ENCODE data around the gene PLSCR5.

The PLSCR5 gene

DNA sequence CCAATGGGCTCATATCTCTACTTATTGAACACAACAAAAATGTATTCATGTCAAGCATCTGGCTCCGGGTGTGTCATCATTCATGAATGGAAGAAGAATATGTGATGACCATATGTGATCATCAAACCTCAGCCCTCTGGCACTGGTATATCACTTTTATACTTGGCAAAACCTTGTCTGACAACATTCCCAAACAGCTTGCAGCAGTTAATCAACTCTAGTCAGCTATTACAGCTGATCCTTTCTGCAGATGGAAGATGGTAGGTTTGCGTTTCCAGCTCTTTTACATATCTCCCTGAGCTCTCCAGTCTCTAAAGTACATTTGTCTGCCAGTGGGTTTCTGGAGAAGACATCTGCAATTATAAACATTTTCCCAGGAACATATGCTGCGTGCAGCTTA, 6.6 kb downstream of the PLSCR5 start:
- no peak overlapping the region for H3K4me3 ChIP-seq (ENCODE audit: low read depth in 1 of 2, low read length in 1 of 2)
- no peaks in the 10 kb centered on the region for H3K36me3 ChIP-seq
- peaks cover 8% of the 10 kb centered on the region for H3K27me3 ChIP-seq
- TF ChIP-seq, protein P1, sequence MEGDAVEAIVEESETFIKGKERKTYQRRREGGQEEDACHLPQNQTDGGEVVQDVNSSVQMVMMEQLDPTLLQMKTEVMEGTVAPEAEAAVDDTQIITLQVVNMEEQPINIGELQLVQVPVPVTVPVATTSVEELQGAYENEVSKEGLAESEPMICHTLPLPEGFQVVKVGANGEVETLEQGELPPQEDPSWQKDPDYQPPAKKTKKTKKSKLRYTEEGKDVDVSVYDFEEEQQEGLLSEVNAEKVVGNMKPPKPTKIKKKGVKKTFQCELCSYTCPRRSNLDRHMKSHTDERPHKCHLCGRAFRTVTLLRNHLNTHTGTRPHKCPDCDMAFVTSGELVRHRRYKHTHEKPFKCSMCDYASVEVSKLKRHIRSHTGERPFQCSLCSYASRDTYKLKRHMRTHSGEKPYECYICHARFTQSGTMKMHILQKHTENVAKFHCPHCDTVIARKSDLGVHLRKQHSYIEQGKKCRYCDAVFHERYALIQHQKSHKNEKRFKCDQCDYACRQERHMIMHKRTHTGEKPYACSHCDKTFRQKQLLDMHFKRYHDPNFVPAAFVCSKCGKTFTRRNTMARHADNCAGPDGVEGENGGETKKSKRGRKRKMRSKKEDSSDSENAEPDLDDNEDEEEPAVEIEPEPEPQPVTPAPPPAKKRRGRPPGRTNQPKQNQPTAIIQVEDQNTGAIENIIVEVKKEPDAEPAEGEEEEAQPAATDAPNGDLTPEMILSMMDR (IDR thresholded peaks at IDR 0.05) = no peak
- no peaks in the 10 kb centered on the region for H3K9me3 ChIP-seq
- no peak overlapping the region for H3K27ac ChIP-seq
- no peaks in the 10 kb centered on the region for H3K4me1 ChIP-seq (ENCODE audit: control insufficient read depth in 1 of 2, insufficient read depth in 1 of 2, low read depth in 1 of 2, low read length in 1 of 2)

DNA sequence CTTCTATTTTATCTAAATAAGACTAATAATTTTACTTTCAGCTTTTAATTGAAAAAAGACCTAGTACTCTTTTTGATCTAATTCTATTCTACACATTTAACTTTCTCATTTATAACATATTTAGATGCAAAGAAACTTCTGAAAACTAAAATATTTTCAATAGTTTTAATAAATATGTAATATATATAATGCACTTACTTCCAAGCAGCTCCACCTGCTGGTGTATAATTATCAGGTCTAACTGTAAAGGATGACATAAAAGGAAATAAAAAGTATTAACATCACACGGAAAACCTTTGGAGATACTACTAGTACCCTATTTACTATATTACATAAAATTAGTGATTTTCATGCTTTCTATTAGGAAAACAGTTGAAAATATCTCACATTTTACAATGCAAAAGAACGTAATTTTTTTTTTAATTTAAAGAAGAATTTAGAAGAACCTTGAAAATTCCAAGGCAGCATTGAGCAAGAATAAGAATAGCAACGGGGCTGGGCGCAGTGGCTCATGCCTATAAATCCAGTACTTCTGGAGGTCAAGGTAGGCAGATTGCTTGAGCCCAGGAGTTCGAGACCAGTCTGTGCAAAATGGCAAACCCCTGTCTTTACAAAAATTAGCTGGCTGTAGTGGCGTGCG, 10.2 kb downstream of the PLSCR5 start:
- H3K4me1 ChIP-seq (ENCODE audit: control insufficient read depth in 1 of 2, insufficient read depth in 1 of 2, low read depth in 1 of 2, low read length in 1 of 2) = no peaks in the 10 kb centered on the region
- TF ChIP-seq, protein P1 (IDR thresholded peaks at IDR 0.05) = no peak
- no peak overlapping the region for H3K4me3 ChIP-seq (ENCODE audit: low read depth in 1 of 2, low read length in 1 of 2)
- H3K9me3 ChIP-seq = no peaks in the 10 kb centered on the region
- H3K36me3 ChIP-seq = no peaks in the 10 kb centered on the region
- H3K27me3 ChIP-seq = peaks cover 8% of the 10 kb centered on the region
- H3K27ac ChIP-seq = no peak overlapping the region

DNA sequence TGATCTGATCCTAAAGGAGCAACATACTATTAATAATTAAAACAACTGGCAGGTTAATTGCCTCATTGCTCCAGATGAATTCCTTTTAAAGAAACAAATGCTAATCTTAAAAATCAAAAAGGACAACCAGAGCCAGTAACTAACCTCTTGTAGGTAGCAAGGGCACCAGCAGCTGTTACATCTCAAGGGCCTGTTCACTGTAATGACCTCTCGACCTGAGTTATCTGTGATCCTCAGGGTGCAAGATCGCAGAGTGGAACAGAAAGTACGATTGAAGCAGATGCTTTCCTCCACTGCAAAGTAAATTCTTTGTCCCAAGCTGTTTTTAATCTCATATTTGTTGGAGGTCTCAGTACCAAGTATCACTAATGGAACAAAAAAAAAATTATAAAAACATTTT, 11.4 kb downstream of the PLSCR5 start:
- H3K27ac ChIP-seq = no peak overlapping the region
- H3K27me3 ChIP-seq = peaks cover 4% of the 10 kb centered on the region
- no peak overlapping the region for H3K4me3 ChIP-seq (ENCODE audit: low read depth in 1 of 2, low read length in 1 of 2)
- peaks cover 0 to 4% of the 10 kb centered on the region in 2 experiments for H3K4me1 ChIP-seq (ENCODE audit: control insufficient read depth in 1 of 2, insufficient read depth in 1 of 2, low read depth in 1 of 2, low read length in 1 of 2)
- H3K36me3 ChIP-seq = no peaks in the 10 kb centered on the region
- no peaks in the 10 kb centered on the region for H3K9me3 ChIP-seq
- TF ChIP-seq, protein P1 (IDR thresholded peaks at IDR 0.05) = no peak

DNA sequence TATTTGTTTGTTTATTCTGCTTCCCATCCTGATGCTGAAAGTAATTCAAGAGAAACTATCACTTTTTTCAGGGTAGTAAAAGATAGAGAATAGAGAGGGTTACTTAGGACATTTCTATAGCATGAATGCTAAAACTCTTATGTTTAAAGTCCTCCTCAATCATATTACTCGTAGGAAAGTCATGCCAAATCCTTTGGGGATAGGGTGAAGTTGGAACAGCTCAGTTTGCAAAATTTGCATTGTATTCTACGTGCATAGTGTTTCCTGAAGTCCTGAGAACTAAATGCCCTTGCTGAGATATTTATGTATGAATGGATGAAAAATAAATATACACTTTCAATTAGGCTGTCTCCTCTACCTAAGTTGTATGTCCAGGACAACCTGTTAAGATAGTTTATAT, 14.6 kb downstream of the PLSCR5 start:
- Histone ChIP-seq H3K27me3 (no peaks in the 10 kb centered on the region), H3K27ac (no peak overlapping the region), H3K9me3 (no peaks in the 10 kb centered on the region)

DNA sequence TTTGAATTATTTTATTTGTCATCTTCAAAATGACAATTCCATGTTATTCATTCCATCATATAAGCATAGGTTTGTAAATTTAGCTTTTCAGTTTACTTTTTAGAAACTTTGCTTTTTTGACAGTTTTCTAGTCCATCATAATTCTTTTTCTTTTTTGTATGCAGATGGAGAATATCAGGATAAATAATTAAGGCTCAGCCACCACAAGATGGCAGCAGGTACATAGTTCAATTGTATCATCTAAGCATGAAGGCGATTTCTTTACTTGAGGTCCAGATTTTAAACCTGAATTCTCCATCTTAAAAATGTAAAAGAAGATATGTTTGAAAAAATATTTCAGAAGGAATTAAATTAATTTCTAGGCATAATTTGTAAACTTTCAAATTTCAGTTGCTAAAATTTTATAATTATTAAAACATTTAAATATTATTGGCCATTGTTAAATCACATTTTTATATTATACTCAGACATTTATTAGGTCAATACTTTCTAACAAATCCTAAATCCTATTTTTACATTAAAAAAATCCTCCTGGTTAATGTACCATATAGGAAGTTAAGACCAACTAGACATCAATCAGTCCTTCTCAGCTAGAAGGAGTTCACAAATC, 15.1 kb downstream of the PLSCR5 start:
- H3K4me1 ChIP-seq (ENCODE audit: control insufficient read depth in 1 of 2, insufficient read depth in 1 of 2, low read depth in 1 of 2, low read length in 1 of 2) = peaks cover 0 to 4% of the 10 kb centered on the region in 2 experiments
- H3K27me3 ChIP-seq = no peaks in the 10 kb centered on the region
- TF ChIP-seq, protein P1 (IDR thresholded peaks at IDR 0.05) = no peak
- no peak overlapping the region for H3K27ac ChIP-seq
- H3K4me3 ChIP-seq (ENCODE audit: low read depth in 1 of 2, low read length in 1 of 2) = no peak overlapping the region
- H3K36me3 ChIP-seq = no peaks in the 10 kb centered on the region
- no peaks in the 10 kb centered on the region for H3K9me3 ChIP-seq

More for the DNA sequence above, 14.6 kb downstream of the PLSCR5 start:
- Histone ChIP-seq H3K36me3 (no peaks in the 10 kb centered on the region), H3K4me3 (ENCODE audit: low read depth in 1 of 2, low read length in 1 of 2) (no peak overlapping the region), H3K4me1 (ENCODE audit: control insufficient read depth in 1 of 2, insufficient read depth in 1 of 2, low read depth in 1 of 2, low read length in 1 of 2) (peaks cover 0 to 4% of the 10 kb centered on the region in 2 experiments)
- TF ChIP-seq, protein P1 (IDR thresholded peaks at IDR 0.05) = no peak
